Ectodermal cell (in vitro differentiated cells): ENCODE measurements around the gene ARHGEF11.

Source experiments
- H3K27ac ChIP-seq: 2 replicates; pipeline ENCODE4 v1.7.0; 2013; ENCODE audit warnings: mild to moderate bottlenecking, low read depth, low read length; ENCODE audit not compliant: insufficient read depth, poor library complexity, severe bottlenecking
- H3K27me3 ChIP-seq: 2 replicates; pipeline ENCODE4 v1.7.0; 2013; ENCODE audit warnings: mild to moderate bottlenecking, low read length; ENCODE audit not compliant: insufficient read depth, control insufficient read depth, poor library complexity, severe bottlenecking
- H3K36me3 ChIP-seq: one replicate; pipeline ENCODE4 v1.7.0; 2013; ENCODE audit warnings: low read length; ENCODE audit not compliant: control insufficient read depth, insufficient read depth
- H3K4me1 ChIP-seq: one replicate; pipeline ENCODE4 v1.7.0; 2013; ENCODE audit warnings: low read length; ENCODE audit not compliant: control insufficient read depth, insufficient read depth
- H3K4me3 ChIP-seq: 2 replicates; pipeline ENCODE4 v1.7.0; 2013; ENCODE audit warnings: low read depth, low read length, control low read depth; ENCODE audit not compliant: insufficient read depth
- H3K9me3 ChIP-seq: 2 replicates; pipeline ENCODE4 v1.7.0; 2013; ENCODE audit warnings: mild to moderate bottlenecking, low read length, moderate library complexity; ENCODE audit not compliant: control insufficient read depth
- WGBS, 2 experiments: methylation state at CpG; one replicate each; pipeline ENCODE4 v1.1.7; 2013; ENCODE audit warnings: missing lambda C conversion rate in 2 of 2; 5-methylcytosine and 5-hydroxymethylcytosine counted together

The ARHGEF11 gene

DNA sequence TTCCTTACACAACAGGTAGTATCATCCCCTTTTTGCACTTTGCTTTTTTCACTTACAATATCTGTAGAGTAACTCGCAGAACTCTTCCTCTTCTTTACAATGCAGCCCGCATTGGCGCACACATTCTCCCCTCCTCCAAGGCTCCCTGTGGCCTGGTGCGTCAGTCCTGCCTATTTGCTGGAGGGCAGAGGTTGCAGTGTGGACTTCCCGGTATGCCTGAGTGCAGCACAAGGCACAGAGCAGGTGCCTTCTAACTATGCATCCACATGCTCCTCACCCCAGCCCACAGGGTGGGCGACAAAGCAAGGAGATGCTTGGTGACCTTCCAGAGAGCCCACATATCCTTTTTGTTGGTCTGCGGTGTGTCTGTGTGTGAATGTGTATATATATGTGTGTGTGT lies 53.3 kb downstream of the ARHGEF11 start:
- Histone ChIP-seq H3K36me3 (peaks cover 4% of the 10 kb centered on the region), H3K4me3 (no peak overlapping the region), H3K27me3 (no peaks in the 10 kb centered on the region), H3K9me3 (no peaks in the 10 kb centered on the region), H3K4me1 (peaks cover 6% of the 10 kb centered on the region), H3K27ac (no peak overlapping the region)
- WGBS, 2 experiments, result 83 to 88% methylated on average over 6 to 7 of the region's 7 CpGs

DNA sequence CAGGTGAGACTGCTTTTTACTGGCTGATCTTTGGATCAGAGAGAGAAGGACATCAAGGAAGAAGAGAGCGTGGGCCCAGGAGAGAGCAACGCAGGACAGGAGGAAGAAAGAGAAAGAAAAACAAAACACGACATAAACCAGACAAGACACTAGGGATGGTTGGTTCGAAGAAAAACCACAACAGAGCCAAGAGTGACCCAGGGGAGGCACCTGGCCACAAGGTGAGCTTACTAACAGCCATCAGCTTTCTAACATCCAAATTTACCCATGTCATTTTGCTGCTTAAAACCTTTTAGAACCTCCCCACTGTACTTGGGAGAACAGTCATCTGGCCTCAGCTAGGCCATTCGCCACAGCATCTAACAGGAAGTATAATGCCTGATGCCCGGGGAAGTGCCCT lies 57.8 kb downstream of the ARHGEF11 start:
- Histone ChIP-seq H3K4me3 (no peak overlapping the region), H3K9me3 (no peaks in the 10 kb centered on the region)
- 95% methylated on average over 6 of the region's 6 CpGs for WGBS, 2 experiments

DNA sequence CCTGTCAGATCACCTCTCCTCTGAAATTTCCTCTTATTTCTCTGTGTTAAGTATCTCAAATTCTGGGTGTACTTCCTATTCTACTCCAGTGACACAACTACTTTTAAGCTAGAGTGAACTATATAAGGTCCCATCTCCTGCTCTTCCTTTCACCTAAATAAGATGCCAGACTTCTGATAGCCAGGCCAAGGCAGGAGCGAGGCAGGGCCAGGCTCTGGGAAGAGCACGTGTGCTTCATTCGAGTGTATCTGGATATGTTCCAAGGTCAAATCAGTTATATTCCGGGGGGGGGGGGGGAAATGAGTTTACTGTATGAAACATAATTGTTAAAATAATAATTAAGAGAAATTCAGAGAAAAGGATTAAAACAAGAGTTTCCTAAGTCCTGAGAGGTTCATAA lies 65.0 kb downstream of the ARHGEF11 start:
- Histone ChIP-seq H3K36me3 (peaks cover 31% of the 10 kb centered on the region), H3K9me3 (no peaks in the 10 kb centered on the region)
- WGBS, 2 experiments, result 97 to 100% methylated on average over 2 to 3 of the region's 4 CpGs

More for the DNA sequence above, 57.8 kb downstream of the ARHGEF11 start:
- Histone ChIP-seq H3K27me3 (no peaks in the 10 kb centered on the region), H3K4me1 (peaks cover 6% of the 10 kb centered on the region), H3K27ac (no peak overlapping the region), H3K36me3 (peaks cover 15% of the 10 kb centered on the region)

DNA sequence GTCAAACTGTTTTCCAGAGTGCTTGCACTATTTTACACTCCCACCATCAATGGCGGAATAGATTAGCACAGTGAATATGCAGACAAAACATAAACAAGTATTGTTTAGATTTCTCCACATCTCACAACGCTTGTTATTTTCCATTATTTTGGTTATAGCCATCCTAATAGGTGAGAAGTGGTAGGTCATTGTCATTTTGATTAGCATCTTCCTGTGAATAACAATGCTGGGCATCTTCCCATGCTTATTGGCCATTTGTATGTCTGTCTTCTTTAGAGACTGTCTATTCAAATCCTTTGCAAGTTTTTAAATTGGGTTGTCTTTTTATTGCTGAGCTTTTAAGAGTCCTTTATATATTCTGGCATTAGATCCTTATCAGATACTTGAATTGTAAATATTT lies 70.5 kb downstream of the ARHGEF11 start:
- H3K36me3 ChIP-seq, result peaks cover 41% of the 10 kb centered on the region
- no peaks in the 10 kb centered on the region for H3K4me1 ChIP-seq
- H3K27me3 ChIP-seq, result no peaks in the 10 kb centered on the region
- no peak overlapping the region for H3K4me3 ChIP-seq
- 67 to 100% methylated on average over 1 to 2 of the region's 2 CpGs for WGBS, 2 experiments
- H3K27ac ChIP-seq, result no peak overlapping the region
- no peaks in the 10 kb centered on the region for H3K9me3 ChIP-seq

More for the DNA sequence above, 65.0 kb downstream of the ARHGEF11 start:
- H3K27ac ChIP-seq, result no peak overlapping the region
- H3K27me3 ChIP-seq, result no peaks in the 10 kb centered on the region
- H3K4me1 ChIP-seq, result no peaks in the 10 kb centered on the region
- H3K4me3 ChIP-seq, result no peak overlapping the region

DNA sequence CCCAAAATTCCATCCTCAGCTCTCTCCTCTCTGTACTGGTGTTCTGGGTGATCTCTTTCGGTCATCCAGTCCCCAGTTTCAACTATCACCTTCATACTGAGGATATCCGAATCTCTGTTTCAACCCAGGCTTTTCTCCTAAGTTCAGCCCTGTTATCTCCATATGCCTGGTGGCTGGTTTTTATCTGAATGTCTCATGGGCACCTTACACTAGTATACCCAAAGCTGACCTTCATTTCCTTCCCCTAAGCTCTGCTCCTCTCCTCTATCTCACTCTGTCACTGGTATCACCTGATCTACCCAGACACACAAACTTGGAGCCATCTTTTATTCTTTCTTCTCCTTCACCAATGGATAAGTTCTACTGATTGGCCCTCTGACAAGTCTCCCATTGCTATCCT lies 72.1 kb downstream of the ARHGEF11 start:
- no peak overlapping the region for H3K27ac ChIP-seq
- no peaks in the 10 kb centered on the region for H3K9me3 ChIP-seq
- H3K4me1 ChIP-seq, result no peaks in the 10 kb centered on the region
- H3K27me3 ChIP-seq, result no peaks in the 10 kb centered on the region
- no peak overlapping the region for H3K4me3 ChIP-seq
- peaks cover 46% of the 10 kb centered on the region for H3K36me3 ChIP-seq
- WGBS, 2 experiments, result 91 to 98% methylated on average over 2 of the region's 2 CpGs

DNA sequence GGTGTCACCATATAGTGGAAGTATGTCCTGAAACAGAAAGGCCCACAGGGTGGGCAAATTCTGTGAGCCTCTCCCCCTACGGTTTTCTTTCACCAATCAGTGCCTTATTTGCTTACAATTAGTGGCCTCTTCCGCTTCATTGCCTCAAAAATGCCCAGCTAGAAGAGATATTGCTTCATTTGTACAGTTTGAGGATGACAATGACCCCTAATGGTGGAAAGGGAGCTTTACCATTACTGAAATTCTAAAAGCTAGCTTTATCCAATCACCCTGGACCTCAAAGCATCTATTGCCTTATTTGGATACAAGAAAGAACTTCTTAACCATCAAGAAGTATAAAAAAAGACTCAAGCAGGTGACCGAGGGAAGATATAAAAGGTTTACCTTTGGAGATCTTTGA lies 75.5 kb downstream of the ARHGEF11 start:
- Histone ChIP-seq H3K4me1 (no peaks in the 10 kb centered on the region), H3K27me3 (no peaks in the 10 kb centered on the region), H3K36me3 (peaks cover 26% of the 10 kb centered on the region), H3K27ac (no peak overlapping the region), H3K4me3 (no peak overlapping the region), H3K9me3 (no peaks in the 10 kb centered on the region)
- WGBS, 2 experiments, result 93 to 95% methylated on average over 3 of the region's 3 CpGs

DNA sequence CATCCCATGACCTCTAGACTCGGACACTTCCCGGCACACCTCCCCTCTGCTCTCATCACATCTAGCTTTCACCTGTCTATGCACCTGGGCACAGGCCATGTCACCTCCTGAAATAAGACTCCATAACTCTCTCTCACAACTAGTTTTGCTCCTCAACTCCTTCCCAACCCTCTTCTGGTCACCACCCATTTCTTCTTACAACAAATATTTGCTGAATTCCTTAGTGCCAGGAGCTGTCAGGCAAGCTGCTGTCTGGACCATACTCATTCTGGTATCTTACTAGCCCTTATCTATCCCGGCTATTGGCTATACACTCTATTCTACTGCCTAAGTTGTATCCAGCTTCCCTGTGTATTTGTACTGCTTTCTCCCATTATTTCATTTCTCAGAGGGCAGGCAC lies 76.0 kb downstream of the ARHGEF11 start:
- H3K4me1 ChIP-seq, result no peaks in the 10 kb centered on the region
- H3K27ac ChIP-seq, result no peak overlapping the region
- WGBS, 2 experiments, result 94 to 96% methylated on average over 3 of the region's 3 CpGs
- H3K27me3 ChIP-seq, result no peaks in the 10 kb centered on the region
- H3K9me3 ChIP-seq, result no peaks in the 10 kb centered on the region
- H3K4me3 ChIP-seq, result no peak overlapping the region
- peaks cover 20% of the 10 kb centered on the region for H3K36me3 ChIP-seq

DNA sequence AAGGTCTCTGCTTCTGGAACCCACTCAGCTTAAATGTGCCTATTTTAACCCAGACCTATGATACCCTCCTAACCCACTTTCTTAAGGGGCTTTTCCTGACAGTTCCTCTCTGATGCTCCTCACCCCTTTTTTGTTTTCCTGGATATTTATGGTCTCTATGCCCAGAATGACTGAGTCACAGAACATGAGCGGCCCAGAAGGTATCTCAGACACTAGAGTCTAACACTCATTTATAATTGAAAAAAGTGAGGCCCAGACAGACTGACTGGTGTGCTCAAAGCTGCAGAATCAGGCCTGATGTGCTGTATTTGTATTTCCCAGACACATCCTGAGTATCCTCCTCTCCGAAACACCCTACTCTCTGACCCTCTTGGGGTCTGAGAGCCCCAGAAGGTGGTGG lies 81.1 kb downstream of the ARHGEF11 start:
- H3K27me3 ChIP-seq, result no peaks in the 10 kb centered on the region
- no peak overlapping the region for H3K27ac ChIP-seq
- H3K4me1 ChIP-seq, result no peaks in the 10 kb centered on the region
- H3K9me3 ChIP-seq, result no peaks in the 10 kb centered on the region
- H3K36me3 ChIP-seq, result peaks cover 18% of the 10 kb centered on the region
- 89 to 95% methylated on average over 2 of the region's 2 CpGs for WGBS, 2 experiments
- H3K4me3 ChIP-seq, result no peak overlapping the region

DNA sequence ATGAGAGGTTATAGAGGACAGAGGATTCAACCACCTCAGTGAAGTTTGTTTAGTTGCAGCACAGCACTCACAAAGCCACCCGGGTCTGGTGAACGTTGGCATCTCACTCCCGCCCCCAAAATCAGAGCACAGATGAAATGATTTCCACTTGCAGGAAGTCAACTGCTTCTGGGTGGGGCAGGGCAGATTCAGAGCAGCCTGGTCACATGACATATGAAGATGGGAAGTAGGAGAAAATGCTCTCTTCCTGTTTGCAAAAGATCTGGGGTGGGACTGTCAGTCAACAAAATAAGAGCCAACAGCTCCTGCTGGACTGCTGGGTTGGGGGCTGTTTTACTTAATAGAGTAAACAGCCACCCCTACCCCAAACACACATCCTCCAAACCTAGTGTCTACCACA lies 81.9 kb downstream of the ARHGEF11 start:
- Histone ChIP-seq H3K36me3 (peaks cover 22% of the 10 kb centered on the region), H3K27ac (no peak overlapping the region)

DNA sequence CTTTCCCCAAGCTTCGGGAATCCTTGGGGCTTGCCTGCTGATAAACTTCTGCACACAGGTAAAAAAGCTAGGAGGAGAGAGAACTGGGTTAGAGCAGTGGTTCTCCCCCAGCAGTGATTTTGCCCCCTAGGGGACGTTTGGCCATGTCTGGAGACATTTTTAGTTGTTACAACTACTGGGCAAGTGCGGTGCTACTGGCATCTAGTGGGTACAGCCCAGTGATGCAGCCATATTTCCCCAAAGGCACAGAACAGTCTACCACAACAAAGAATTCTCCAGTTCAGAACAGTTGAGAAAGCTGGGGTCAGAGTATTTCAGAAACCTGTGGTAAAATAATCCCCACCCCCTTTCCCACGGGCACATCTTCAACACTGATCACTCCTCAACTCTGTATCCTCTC lies 83.8 kb downstream of the ARHGEF11 start:
- Histone ChIP-seq H3K4me1 (no peaks in the 10 kb centered on the region), H3K27ac (no peak overlapping the region), H3K4me3 (no peak overlapping the region), H3K36me3 (peaks cover 41% of the 10 kb centered on the region), H3K9me3 (no peaks in the 10 kb centered on the region), H3K27me3 (no peaks in the 10 kb centered on the region)
- 75 to 86% methylated on average over 4 of the region's 4 CpGs for WGBS, 2 experiments

More for the DNA sequence above, 81.9 kb downstream of the ARHGEF11 start:
- Histone ChIP-seq H3K4me3 (no peak overlapping the region), H3K4me1 (no peaks in the 10 kb centered on the region), H3K27me3 (no peaks in the 10 kb centered on the region), H3K9me3 (no peaks in the 10 kb centered on the region)
- 95% methylated on average over 3 of the region's 3 CpGs for WGBS, 2 experiments

DNA sequence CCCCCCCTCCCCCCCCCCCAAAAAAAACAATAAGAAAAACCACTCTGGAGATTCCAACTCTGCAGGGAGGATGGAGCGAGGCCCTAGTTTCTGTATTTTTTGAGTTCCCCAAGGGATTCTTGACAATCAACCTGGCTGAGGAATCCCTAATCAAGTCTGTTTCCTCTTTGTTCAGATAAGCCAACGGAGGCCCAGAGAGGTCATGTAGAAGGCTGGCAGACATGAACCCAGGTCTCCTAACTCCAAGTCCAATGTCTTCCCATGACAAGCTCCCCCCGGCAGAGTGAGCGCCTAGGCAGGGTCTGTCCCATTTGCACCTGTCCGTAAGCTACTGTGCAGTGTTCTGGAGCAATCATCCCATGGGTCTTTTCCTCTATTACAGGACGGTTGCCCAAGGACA lies 85.6 kb downstream of the ARHGEF11 start:
- Histone ChIP-seq H3K36me3 (peaks cover 56% of the 10 kb centered on the region), H3K9me3 (no peaks in the 10 kb centered on the region), H3K4me1 (no peaks in the 10 kb centered on the region)

More for the DNA sequence above, 85.6 kb downstream of the ARHGEF11 start:
- WGBS, 2 experiments, result 94 to 95% methylated on average over 6 of the region's 6 CpGs
- Histone ChIP-seq H3K27me3 (no peaks in the 10 kb centered on the region), H3K4me3 (no peak overlapping the region), H3K27ac (no peak overlapping the region)
